HG03520 (cell line): ENCODE data around the gene PSMA5.

Experiments used
- ATAC-seq: cut with Tn5 transposase; IDR thresholded peaks from one replicate; pipeline ENCODE4 v1.9.1; 2021; ENCODE audit warnings: mild to moderate bottlenecking, moderate library complexity; ENCODE audit not compliant: unreplicated experiment

Gene PSMA5

GRCh38 chr1:109370712-109371340 lies 55.4 kb downstream of the PSMA5 start:
- ATAC-seq = no peak

- ATAC-seq = no peak
Measured at GRCh38 chr1:109369167-109369746, 57.0 kb downstream of the PSMA5 start.

GRCh38 chr1:109368464-109368863 lies 57.8 kb downstream of the PSMA5 start:
- no peak for ATAC-seq

GRCh38 chr1:109367626-109368025 lies 58.6 kb downstream of the PSMA5 start:
- ATAC-seq = no peak

GRCh38 chr1:109365642-109366204 lies 60.5 kb downstream of the PSMA5 start:
- ATAC-seq = no peak

GRCh38 chr1:109361649-109362048 lies 64.6 kb downstream of the PSMA5 start:
- no peak for ATAC-seq

GRCh38 chr1:109361069-109361468 lies 65.2 kb downstream of the PSMA5 start:
- ATAC-seq = no peak

- ATAC-seq = no peak
Measured at GRCh38 chr1:109357616-109358015, 68.6 kb downstream of the PSMA5 start.

GRCh38 chr1:109356915-109357314 lies 69.3 kb downstream of the PSMA5 start:
- no peak for ATAC-seq

- ATAC-seq = no peak
Measured at GRCh38 chr1:109356505-109356904, 69.7 kb downstream of the PSMA5 start.

GRCh38 chr1:109354929-109355328 lies 71.3 kb downstream of the PSMA5 start:
- ATAC-seq = no peak

GRCh38 chr1:109351457-109351856 lies 74.8 kb downstream of the PSMA5 start:
- no peak for ATAC-seq

GRCh38 chr1:109350655-109351054 lies 75.6 kb downstream of the PSMA5 start:
- no peak for ATAC-seq

GRCh38 chr1:109350182-109350581 lies 76.1 kb downstream of the PSMA5 start:
- no peak for ATAC-seq
